HepG2 (cell line): ENCODE results near the gene ABCA4.

Source experiments
- NR2C2 ChIP-seq: sonication (generic); formaldehyde crosslinking; IDR thresholded peaks from 2 replicates; pipeline ENCODE4 v1.4.0; 2020; ENCODE audit warnings: missing genetic modification reagents, mild to moderate bottlenecking, moderate library complexity, borderline replicate concordance
- RAD21 ChIP-seq: fragments of 450-650 bp; formaldehyde crosslinking; IDR thresholded peaks from 2 replicates; pipeline ENCODE4 v1.5.0; 2020; ENCODE audit warnings: mild to moderate bottlenecking
- SMC3 ChIP-seq: IDR thresholded peaks from 2 replicates; pipeline ENCODE4 v1.6.1; 2011; ENCODE audit warnings: low read length, improper control_type of control experiment
- ZBTB40 ChIP-seq, 2 experiments: fragments of 450-650 bp in 1 of 2; sonication (generic) in 1 of 2; formaldehyde crosslinking in 1 of 2; IDR thresholded peaks; 2 replicates each; pipeline versions ENCODE4 v1.6.1 to v1.8.0; 2016 to 2022; ENCODE audit warnings: antibody characterized with exemption in 1 of 2, mild to moderate bottlenecking in 1 of 2, missing genetic modification reagents in 1 of 2
- ZNF18 ChIP-seq: sonication (generic); formaldehyde crosslinking; IDR thresholded peaks from 2 replicates; pipeline ENCODE4 v1.8.0; 2022; ENCODE audit warnings: mild to moderate bottlenecking, missing genetic modification reagents; ENCODE audit not compliant: insufficient replicate concordance

- TF ChIP-seq RAD21 (no peak), ZNF18 (CRISPR knock-in tag) (no peak), ZBTB40 (IDR thresholded peaks at IDR 0.05) (no peak), ZBTB40 (CRISPR knock-in tag; IDR thresholded peaks at IDR 0.05) (no peak), NR2C2 (CRISPR knock-in tag) (no peak), SMC3 (no peak)
These were observed 23.9 kb upstream of the ABCA4 start for GRCh38 chr1:94144836-94145235.
